Measurements from ENCODE around the gene POU6F2.

The POU6F2 gene

GRCh38 chr7:39261771-39262170, 284.1 kb downstream of the POU6F2 start:
- DNase-seq = no peak

GRCh38 chr7:39265641-39266591, 288.2 kb downstream of the POU6F2 start:
- DNase-seq = no peak

GRCh38 chr7:39269034-39269433, 291.3 kb downstream of the POU6F2 start:
- DNase-seq = no peak

GRCh38 chr7:39270018-39270417, 292.3 kb downstream of the POU6F2 start:
- no peak for DNase-seq

- no peak for DNase-seq
These were observed 293.7 kb downstream of the POU6F2 start for GRCh38 chr7:39271402-39271801.

GRCh38 chr7:39272111-39272510, 294.4 kb downstream of the POU6F2 start:
- no peak for DNase-seq

- no peak for DNase-seq
These were observed 295.0 kb downstream of the POU6F2 start for GRCh38 chr7:39272691-39273090.

GRCh38 chr7:39280337-39280736, 302.6 kb downstream of the POU6F2 start:
- DNase-seq = no peak

GRCh38 chr7:39285256-39285655, 307.5 kb downstream of the POU6F2 start:
- DNase-seq = no peak

GRCh38 chr7:39288303-39288702, 310.6 kb downstream of the POU6F2 start:
- no peak for DNase-seq

- no peak for DNase-seq
These were observed 314.1 kb downstream of the POU6F2 start for GRCh38 chr7:39291628-39292410.

- DNase-seq = no peak
These were observed 315.5 kb downstream of the POU6F2 start for GRCh38 chr7:39293056-39293823.

- no peak for DNase-seq
These were observed 316.3 kb downstream of the POU6F2 start for GRCh38 chr7:39294022-39294421.

GRCh38 chr7:39295796-39296195, 318.1 kb downstream of the POU6F2 start:
- DNase-seq = no peak

GRCh38 chr7:39299695-39300094, 322.0 kb downstream of the POU6F2 start:
- no peak for DNase-seq

GRCh38 chr7:39300276-39300675, 322.6 kb downstream of the POU6F2 start:
- DNase-seq = no peak

- DNase-seq = no peak
These were observed 323.8 kb downstream of the POU6F2 start for GRCh38 chr7:39301543-39301942.

- no peak for DNase-seq
These were observed 326.5 kb downstream of the POU6F2 start for GRCh38 chr7:39304178-39304577.

GRCh38 chr7:39304668-39305405, 327.1 kb downstream of the POU6F2 start:
- no peak for DNase-seq

- DNase-seq = no peak
These were observed 328.4 kb downstream of the POU6F2 start for GRCh38 chr7:39306016-39306570.

GRCh38 chr7:39310699-39311098, 333.0 kb downstream of the POU6F2 start:
- no peak for DNase-seq
